Activated CD4-positive, alpha-beta T cell treated with anti-CD3 and anti-CD28 coated beads, Interleukin-2, amount 50 U/mL, for 16 hours (primary cell): ENCODE results near the gene TYMP.

ENCODE experiments used
- DNase-seq: peaks from one replicate; pipeline ENCODE4 v3.0.0-alpha.2; 2020

TYMP gene

DNA sequence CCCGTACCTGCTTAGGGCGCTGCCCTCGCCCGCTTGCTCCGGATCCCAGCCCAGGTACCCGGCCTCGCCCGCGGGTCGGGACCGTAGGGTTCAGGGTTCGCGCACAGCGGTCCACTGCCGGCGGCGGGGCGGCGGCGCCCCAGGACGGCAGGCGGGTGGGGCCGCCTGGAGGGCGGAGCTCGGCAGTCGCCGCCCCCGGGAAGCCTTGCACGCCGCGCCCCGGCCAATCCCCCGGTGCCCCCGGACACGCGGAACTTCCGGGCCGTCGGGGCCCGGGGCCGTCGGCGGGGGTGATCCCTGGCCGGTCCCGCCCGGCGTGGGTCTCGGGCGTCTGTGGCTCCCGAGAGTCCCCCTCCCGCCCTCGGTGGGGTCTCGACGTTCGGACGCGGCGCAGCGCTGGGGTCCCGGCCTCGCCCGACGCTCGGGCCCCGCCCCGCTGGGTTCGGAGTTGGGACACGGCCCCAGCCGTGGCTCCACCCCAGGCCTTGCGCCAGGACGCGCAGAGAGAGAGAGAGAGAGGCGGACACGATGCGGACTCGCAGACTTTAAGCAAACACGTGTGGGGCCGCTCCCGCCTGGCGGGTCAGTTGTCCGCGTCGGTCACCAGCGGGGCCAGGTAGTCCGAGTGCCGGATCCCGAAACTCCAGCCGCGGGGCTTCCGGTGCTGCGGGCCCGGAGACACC lies at the start of gene TYMP:
TYMP (minus strand) TSS at position 116 of the 683 bp plus-strand sequence. CDS start 303 bp downstream, outside the sequence.
- DNase-seq, result peak; percentile 81

DNA sequence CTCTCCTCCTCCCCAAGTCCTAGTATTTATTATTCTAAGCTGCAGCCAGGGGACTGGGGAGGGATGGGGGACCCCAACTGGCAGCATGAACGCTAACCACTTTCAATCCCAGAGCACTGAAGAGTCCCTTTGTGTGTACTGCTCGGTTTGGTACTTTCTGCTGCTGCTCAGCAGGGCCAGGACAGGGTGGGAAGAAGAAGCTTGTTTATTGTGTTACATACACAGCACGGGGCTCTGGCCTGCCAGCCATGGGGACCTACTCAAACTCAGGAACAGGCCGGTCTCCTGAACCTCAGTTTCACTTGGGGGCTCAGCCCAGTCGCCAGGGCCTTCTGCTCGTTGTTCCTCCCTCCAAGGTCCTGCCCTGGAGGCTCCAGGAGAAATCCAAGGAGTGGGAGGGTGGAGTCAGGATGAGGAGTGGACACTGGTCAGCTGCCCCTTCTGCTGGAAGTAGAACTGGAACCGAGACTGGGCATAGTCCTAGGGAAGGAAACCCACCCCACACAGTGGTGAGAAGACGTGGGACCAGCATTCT lies 49.0 kb upstream of the TYMP start:
- no peak for DNase-seq

- DNase-seq, result no peak
Observed at GRCh38 chr22:50577987-50578775, 48.4 kb upstream of the TYMP start, which contains the start of gene CPT1B. TSS of gene CPT1B (minus strand) at chr22:50578427. CDS start at chr22:50577915, 512 bp downstream.

DNA sequence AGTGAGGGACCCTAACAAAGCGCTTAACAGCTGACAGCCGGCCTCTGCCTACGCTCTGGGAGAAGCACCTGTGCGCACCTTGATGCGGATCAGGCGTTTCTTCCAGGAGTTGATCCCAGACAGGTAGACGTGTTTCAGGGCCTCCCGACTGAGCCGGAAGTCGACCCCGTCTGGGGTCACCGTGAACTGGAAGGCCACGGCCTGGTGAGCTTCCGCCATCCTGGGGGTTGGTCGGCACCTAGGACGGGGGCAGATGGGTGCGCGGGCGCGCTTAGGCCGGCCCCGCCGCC lies 47.8 kb upstream of the TYMP start:
- DNase-seq, result no peak

- DNase-seq, result no peak
Observed at GRCh38 chr22:50576806-50577696, 47.2 kb upstream of the TYMP start.

DNA sequence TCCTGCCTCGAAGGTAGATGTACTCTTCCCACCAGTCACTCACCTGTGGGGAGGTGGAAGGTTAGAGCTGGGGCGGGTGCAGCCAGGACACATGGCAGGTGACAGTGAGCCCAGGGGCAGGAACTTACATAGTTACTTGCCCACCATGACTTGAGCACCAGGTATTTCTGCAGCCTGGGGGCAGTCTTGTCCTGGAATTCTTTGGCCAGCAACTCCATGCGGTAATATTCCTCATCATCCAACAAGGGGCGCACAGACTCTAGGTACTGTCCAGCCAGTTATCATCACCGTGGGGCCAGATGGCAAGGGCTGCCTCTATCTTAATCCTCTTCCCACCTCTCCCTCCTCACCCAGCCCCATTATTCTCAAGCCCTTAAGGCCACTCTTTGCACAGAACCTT lies 46.3 kb upstream of the TYMP start:
- no peak for DNase-seq

- no peak for DNase-seq
Observed at GRCh38 chr22:50575426-50575941, 45.7 kb upstream of the TYMP start.

DNA sequence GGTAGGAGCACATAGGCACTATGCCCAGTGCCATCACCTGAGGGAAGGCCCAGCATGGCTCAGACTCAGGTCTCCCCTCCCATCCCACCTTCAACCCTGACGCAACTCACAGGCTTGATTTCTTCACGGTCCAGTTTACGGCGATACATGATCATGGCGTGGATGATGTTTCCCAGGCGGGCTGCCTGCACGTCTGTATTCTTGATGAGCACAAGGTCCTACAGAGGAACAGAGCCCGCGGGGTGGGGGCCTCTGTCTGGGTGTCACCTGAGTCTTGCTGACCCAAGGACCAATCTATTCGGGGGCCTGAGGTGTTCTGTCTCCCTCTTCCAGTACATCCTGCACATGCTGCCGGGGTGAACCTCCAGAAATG lies 44.6 kb upstream of the TYMP start:
- DNase-seq, result no peak

GRCh38 chr22:50573491-50574382 lies 43.9 kb upstream of the TYMP start:
- DNase-seq, result no peak

DNA sequence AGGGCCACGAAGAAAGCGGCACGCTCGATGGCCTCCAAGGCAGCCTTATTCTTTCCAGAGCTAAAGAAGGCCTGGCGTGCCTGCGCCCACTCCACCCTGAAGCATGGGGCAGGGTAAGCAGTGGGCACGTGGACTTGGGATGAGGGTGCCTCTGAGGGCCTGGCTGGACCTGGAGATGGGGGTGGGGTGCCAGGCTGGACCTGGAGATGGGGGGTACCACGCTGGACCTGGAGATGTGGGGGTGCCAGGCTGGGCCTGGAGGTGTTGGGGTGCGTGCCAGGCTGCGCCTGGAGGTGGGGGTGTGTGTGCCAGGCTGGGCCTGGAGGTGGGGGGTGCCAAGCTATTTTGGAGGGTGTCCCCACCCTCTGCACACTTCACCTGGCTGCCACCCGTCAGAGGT lies 43.2 kb upstream of the TYMP start:
- DNase-seq, result no peak

GRCh38 chr22:50571264-50572175 lies 41.7 kb upstream of the TYMP start:
- no peak for DNase-seq

GRCh38 chr22:50570861-50571260 lies 41.0 kb upstream of the TYMP start:
- DNase-seq, result no peak

- no peak for DNase-seq
Observed at GRCh38 chr22:50569896-50570535, 40.2 kb upstream of the TYMP start.

- DNase-seq, result no peak
Observed at GRCh38 chr22:50569041-50569459, 39.2 kb upstream of the TYMP start.

DNA sequence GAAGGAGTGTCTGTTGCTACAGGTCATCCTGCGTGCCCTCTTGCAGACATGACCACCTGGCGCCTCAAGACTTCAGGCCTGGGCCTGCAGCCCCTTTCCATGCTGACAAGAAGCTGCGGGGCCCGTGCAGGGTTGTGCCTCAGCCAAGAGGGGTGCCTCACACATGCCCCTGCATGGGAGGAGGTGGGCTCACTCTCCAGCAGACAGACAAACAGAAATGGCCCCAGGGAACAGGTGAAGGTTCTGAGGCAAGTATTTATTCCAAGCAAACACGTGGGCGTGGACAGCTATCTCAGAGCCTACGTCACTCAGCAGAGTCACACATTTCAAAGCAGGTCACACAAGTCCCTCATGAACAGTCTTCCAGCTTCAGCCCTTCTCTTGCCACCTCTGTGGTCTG lies 38.8 kb upstream of the TYMP start:
- no peak for DNase-seq

GRCh38 chr22:50567721-50568252 lies 38.0 kb upstream of the TYMP start:
- DNase-seq, result no peak

- no peak for DNase-seq
Observed at GRCh38 chr22:50564289-50564688, 34.5 kb upstream of the TYMP start.

DNA sequence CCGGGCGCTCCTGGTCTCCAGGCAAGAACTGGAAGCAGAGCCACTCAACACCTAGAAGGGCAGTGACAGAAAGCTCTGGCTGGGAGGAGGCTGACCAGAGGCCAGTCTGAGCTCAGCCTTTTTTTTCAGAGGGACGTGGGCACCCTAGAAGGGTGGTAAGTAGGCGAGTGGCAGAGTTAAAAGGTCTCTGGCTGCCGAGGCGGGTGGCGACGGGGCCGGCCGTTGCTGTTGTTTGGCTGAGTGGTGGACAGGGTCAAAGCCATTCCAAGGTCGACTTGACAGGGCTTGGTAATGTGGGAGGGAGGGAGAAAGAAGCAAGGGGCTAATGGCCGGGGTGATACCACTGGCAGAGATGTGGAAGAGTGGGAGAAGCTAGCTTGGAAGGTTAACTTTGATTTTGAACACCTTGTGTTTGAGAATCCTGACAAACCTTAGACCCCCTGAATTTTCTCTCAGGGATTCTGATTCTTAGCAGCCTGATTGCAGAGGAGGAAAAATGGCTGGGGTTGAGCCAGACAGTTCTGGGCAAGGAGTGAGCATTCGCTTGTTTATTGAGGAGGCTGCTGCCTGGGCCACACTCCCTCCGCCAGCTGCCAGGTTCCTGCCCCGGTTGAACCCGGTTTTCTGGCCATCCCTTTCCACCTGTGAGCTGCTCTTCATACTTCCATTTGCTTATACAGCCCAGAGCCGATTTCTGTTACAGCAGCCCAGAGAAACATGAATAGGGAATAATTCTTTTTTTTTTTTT lies 33.8 kb upstream of the TYMP start:
- no peak for DNase-seq
